T-helper 17 cell (primary cell): Measurements from ENCODE around the gene NOL8. TPM values are rescaled to one million over a fixed set of nuclear protein-coding genes. Genes with fewer than 3 reads are reported as not detected.
A peak's percentile ranks its signal among the peaks of the same experiment; 100 is the strongest.

Experiments
- ATAC-seq: fragments of 150-1000 bp; cut with Tn5 transposase; 2 replicates; pipeline ENCODE4 v1.10.0; 2021; ENCODE audit warnings: mild to moderate bottlenecking, moderate library complexity
- DNase-seq, 3 donors: peaks; one replicate each; pipeline versions ENCODE4 v3.0.0 to v3.0.0-alpha.2; 2020 to 2021
- H3K9me3 ChIP-seq: one replicate; pipeline ENCODE4 v1.7.0; 2013; ENCODE audit warnings: low read length, mild to moderate bottlenecking; ENCODE audit not compliant: control insufficient read depth, poor library complexity, severe bottlenecking
- H3K27ac Mint-ChIP-seq: one replicate; pipeline ENCODE4 v1.8.0; 2022; ENCODE audit warnings: mild to moderate bottlenecking, moderate library complexity, mixed read lengths
- H3K27me3 Mint-ChIP-seq: one replicate; pipeline ENCODE4 v1.8.0; 2022; ENCODE audit warnings: mixed read lengths
- H3K36me3 Mint-ChIP-seq: one replicate; pipeline ENCODE4 v1.8.0; 2022; ENCODE audit warnings: low read depth, mixed read lengths
- H3K4me1 Mint-ChIP-seq: one replicate; pipeline ENCODE4 v1.8.0; 2022; ENCODE audit warnings: mild to moderate bottlenecking, mixed read lengths
- H3K4me3 Mint-ChIP-seq: one replicate; pipeline ENCODE4 v1.8.0; 2022; ENCODE audit warnings: mild to moderate bottlenecking, moderate library complexity, mixed read lengths
- total RNA-seq, 4 donors: library from RNA in 2 of 4; stranded (reverse) in 2 of 4; gene quantifications; one replicate each; pipeline ENCODE4 v1.2.3 and lab custom pipeline; 2022 to 2026

Gene NOL8
- total RNA-seq, 2 donors from 2014 or later: 61.0 to 61.1 TPM

DNA sequence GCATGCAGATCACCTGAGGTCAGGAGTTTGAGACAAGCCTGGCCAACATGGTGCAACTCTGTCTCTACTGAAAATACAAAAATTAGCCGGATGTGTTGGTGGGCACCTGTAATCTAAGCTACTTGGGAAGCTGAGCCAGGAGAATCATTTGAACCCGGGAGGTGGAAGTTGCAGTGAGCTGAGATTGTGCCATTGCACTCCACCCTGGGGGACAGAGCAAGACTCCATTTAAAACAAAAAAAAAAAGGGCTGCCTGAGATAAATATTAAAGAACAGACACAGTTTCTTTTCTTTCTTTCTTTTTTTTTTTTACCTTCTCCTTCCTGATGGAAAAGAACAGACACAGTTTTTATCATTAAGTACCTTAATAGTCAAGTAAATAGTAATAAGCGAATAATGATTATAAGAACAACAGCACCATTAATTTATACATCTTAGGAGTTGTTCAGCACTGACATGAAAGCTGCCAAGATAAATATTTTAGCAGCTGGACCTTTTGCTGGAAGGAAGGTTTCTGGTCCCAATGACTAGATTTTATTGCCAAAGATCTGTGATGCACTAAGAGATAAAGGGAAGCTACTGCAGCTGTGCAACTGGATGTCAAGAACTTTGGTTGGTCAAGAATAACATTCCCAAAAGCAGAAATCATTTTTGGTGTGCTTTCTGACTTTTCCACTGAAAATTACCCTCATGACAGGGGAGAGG, 7.6 kb upstream of the NOL8 start:
- no peaks in the 10 kb centered on the region for H3K9me3 ChIP-seq
- ATAC-seq: no peak
- Mint-ChIP-seq H3K4me3 (no peak overlapping the region), H3K27ac (no peak overlapping the region), H3K27me3 (no peaks in the 10 kb centered on the region), H3K4me1 (no peaks in the 10 kb centered on the region), H3K36me3 (no peaks in the 10 kb centered on the region)
- DNase-seq: no peak

GRCh38 chr9:92328225-92328624, 3.1 kb upstream of the NOL8 start:
- Mint-ChIP-seq H3K27ac (peak overlapping the region; percentile 21), H3K27me3 (no peaks in the 10 kb centered on the region), H3K4me3 (no peak overlapping the region), H3K36me3 (peaks cover 5% of the 10 kb centered on the region), H3K4me1 (peaks cover 26% of the 10 kb centered on the region)
- no peaks in the 10 kb centered on the region for H3K9me3 ChIP-seq
- no peak for ATAC-seq
- DNase-seq: no peak

GRCh38 chr9:92327283-92327850, 2.2 kb upstream of the NOL8 start:
- H3K27ac Mint-ChIP-seq: peak overlapping the region; percentile 21

DNA sequence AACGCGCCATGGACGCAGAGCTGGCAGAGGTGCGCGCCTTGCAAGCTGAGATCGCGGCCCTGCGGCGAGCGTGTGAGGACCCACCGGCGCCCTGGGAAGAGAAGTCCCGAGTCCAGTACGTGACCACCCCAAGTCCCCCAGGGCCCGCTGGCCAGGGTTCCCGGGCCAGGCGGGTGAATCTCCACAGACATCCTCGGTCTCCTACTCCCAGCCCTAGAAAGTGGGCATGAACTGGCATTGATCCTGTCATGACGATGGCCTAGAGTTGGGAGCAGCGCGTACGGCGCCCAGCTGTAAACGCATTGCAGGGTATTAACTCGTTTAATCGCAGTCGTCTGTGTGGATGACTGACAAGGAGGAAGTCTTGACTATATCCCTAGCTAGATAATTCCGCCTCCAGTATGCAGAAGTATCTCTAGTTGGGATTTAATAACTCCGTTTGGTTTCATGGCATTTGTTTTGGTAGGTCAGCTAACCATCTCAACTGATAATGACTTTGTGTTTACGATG, 896 bp upstream of the NOL8 start:
- no peak for DNase-seq

More at GRCh38 chr9:92327283-92327850, 2.2 kb upstream of the NOL8 start:
- Mint-ChIP-seq H3K27me3 (no peaks in the 10 kb centered on the region), H3K36me3 (peaks cover 5% of the 10 kb centered on the region), H3K4me1 (peaks cover 28% of the 10 kb centered on the region), H3K4me3 (peak overlapping the region; percentile 99)
- DNase-seq (no peak), ATAC-seq (no peak)
- no peaks in the 10 kb centered on the region for H3K9me3 ChIP-seq

DNA sequence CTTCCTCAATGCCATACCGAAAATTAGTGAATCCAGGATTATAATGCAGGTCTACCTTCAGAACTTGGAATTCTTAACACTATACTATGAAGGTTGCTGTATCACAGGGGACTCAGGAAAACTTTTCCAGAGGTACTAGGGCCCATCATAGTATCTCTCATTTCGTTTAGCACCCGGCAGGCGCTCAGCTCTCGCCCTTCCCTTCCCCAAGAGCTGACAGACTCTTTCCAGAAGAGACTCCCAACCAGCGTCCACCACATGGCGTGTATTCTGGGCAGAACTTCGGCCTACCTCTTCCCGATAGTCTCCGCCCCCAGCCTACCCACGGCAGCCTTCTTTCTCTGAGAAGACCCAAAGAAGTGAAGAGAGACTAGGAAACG, 271 bp downstream of the NOL8 start:
- no peak for DNase-seq
- ATAC-seq: peak; percentile 15
- Mint-ChIP-seq H3K36me3 (peaks cover 8% of the 10 kb centered on the region), H3K4me3 (peak overlapping the region; percentile 99), H3K27me3 (no peaks in the 10 kb centered on the region), H3K4me1 (peaks cover 28% of the 10 kb centered on the region), H3K27ac (peak overlapping the region; percentile 100)
- no peaks in the 10 kb centered on the region for H3K9me3 ChIP-seq

More for the DNA sequence above, 896 bp upstream of the NOL8 start:
- no peaks in the 10 kb centered on the region for H3K9me3 ChIP-seq
- Mint-ChIP-seq H3K36me3 (peaks cover 5% of the 10 kb centered on the region), H3K27ac (peak overlapping the region; percentile 100), H3K27me3 (no peaks in the 10 kb centered on the region), H3K4me1 (peaks cover 28% of the 10 kb centered on the region), H3K4me3 (peak overlapping the region; percentile 99)
- ATAC-seq: no peak

DNA sequence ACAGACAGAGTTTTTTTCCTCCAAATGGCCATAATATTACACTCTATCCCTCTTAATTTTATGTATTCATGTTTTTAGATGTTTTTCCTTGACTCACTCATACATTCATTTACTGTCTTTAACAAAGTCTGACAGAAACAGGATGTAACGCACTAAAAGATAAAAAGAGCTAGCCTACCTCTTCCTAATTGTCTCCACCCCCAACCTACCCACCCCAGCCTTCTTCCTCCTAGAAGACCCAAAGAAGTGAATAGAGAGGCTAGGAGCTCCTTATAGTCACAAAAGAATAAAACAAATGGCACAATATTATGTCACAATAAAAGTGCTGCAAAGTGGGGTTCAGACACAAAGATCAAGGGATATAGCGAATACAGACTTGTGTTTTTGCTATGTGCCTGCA, 719 bp downstream of the NOL8 start:
- Mint-ChIP-seq H3K4me3 (peak overlapping the region; percentile 99), H3K27me3 (no peaks in the 10 kb centered on the region), H3K36me3 (peaks cover 9% of the 10 kb centered on the region), H3K27ac (peak overlapping the region; percentile 100), H3K4me1 (peaks cover 28% of the 10 kb centered on the region)
- ATAC-seq (no peak), DNase-seq (no peak)
- no peaks in the 10 kb centered on the region for H3K9me3 ChIP-seq

DNA sequence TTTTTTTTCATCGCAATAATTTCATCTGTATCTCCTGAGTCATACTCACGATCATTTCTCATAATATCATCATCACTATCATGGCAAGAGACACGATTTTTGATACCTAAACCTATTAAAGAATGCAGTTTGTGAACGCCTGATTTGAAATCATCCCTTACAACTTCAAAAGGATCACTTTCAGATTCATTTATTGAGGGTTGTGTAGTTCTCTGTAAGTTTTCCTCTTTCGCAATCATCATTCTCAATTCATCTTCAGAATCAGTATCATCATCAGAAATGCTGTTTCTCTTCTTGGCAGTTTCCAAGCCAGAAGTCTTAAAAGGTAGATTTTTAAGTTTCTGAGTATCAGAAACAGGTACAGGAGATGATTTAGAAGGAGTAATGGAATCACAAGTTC, 9.7 kb downstream of the NOL8 start:
- Mint-ChIP-seq H3K4me1 (peaks cover 23% of the 10 kb centered on the region), H3K36me3 (peaks cover 10% of the 10 kb centered on the region), H3K27me3 (no peaks in the 10 kb centered on the region), H3K27ac (peak overlapping the region; percentile 65), H3K4me3 (no peak overlapping the region)
- DNase-seq (no peak), ATAC-seq (no peak)
- no peaks in the 10 kb centered on the region for H3K9me3 ChIP-seq

GRCh38 chr9:92313624-92314012, 11.5 kb downstream of the NOL8 start:
- H3K27ac Mint-ChIP-seq: peak overlapping the region; percentile 65
- no peak for ATAC-seq
- H3K36me3 Mint-ChIP-seq: peaks cover 18% of the 10 kb centered on the region

GRCh38 chr9:92312887-92313623, 12.1 kb downstream of the NOL8 start:
- peaks cover 22% of the 10 kb centered on the region for H3K36me3 Mint-ChIP-seq
- H3K27ac Mint-ChIP-seq: peak overlapping the region; percentile 65
- no peaks in the 10 kb centered on the region for H3K27me3 Mint-ChIP-seq
- H3K9me3 ChIP-seq: no peaks in the 10 kb centered on the region
- DNase-seq: no peak
- no peak overlapping the region for H3K4me3 Mint-ChIP-seq
- H3K4me1 Mint-ChIP-seq: peaks cover 27% of the 10 kb centered on the region
- ATAC-seq: no peak

More at GRCh38 chr9:92313624-92314012, 11.5 kb downstream of the NOL8 start:
- Mint-ChIP-seq H3K27me3 (no peaks in the 10 kb centered on the region), H3K4me3 (no peak overlapping the region), H3K4me1 (peaks cover 25% of the 10 kb centered on the region)
- no peak for DNase-seq
- H3K9me3 ChIP-seq: no peaks in the 10 kb centered on the region

DNA sequence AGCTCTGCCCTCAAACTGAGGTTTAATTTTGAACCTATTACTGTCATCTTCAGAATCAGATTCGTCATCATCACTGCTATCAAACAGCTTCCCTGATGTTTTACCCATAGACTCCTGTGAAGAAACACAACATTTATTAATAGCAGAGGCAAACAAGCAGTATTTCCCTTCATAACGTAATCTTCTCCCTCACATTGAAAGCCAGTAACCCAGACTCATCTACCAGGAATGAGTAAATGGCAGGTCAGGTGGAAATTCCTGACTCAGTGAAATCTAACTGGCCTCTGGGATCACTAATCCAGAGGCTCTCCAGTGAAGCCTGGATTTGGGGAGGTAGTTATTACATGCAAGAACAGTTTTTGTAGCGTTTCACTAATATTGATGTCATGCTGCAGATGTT, 14.6 kb downstream of the NOL8 start:
- H3K27me3 Mint-ChIP-seq: no peaks in the 10 kb centered on the region
- peaks cover 22% of the 10 kb centered on the region for H3K36me3 Mint-ChIP-seq
- H3K4me3 Mint-ChIP-seq: no peak overlapping the region
- peaks cover 29% of the 10 kb centered on the region for H3K4me1 Mint-ChIP-seq
- no peak for DNase-seq
- ATAC-seq: no peak
- H3K27ac Mint-ChIP-seq: no peak overlapping the region
- no peaks in the 10 kb centered on the region for H3K9me3 ChIP-seq

DNA sequence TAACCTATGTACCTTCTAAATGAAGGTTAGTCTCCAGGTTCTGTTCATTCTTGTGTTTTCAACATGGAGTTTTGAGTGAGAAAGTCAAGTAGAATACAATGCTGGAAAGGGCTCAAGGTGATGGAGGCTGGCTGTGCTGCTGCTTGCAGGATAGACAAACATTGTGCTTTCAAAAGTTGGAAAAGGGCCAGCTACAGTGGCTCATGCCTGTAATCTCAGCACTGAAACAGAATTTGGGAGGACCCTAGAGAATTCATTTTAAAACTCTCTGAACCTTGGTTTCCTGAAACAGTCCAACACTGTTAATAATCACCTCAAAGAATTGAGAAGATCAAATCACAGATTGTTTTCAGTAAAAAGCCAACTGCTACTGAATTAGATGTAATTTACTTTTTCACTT, 16.3 kb downstream of the NOL8 start:
- Mint-ChIP-seq H3K27ac (peak overlapping the region; percentile 83), H3K36me3 (peaks cover 22% of the 10 kb centered on the region)
- no peak for ATAC-seq

GRCh38 chr9:92300936-92301335, 24.2 kb downstream of the NOL8 start:
- H3K9me3 ChIP-seq: no peaks in the 10 kb centered on the region
- no peak overlapping the region for H3K4me3 Mint-ChIP-seq
- H3K27ac Mint-ChIP-seq: no peak overlapping the region
- DNase-seq (no peak), ATAC-seq (no peak)
- H3K4me1 Mint-ChIP-seq: peaks cover 11% of the 10 kb centered on the region
- H3K27me3 Mint-ChIP-seq: no peaks in the 10 kb centered on the region
- H3K36me3 Mint-ChIP-seq: peaks cover 9% of the 10 kb centered on the region

More for the DNA sequence above, 16.3 kb downstream of the NOL8 start:
- no peak for DNase-seq
- Mint-ChIP-seq H3K4me1 (peaks cover 26% of the 10 kb centered on the region), H3K4me3 (no peak overlapping the region), H3K27me3 (no peaks in the 10 kb centered on the region)
- H3K9me3 ChIP-seq: no peaks in the 10 kb centered on the region

GRCh38 chr9:92299116-92299515, 26.0 kb downstream of the NOL8 start:
- H3K27me3 Mint-ChIP-seq: no peaks in the 10 kb centered on the region
- no peaks in the 10 kb centered on the region for H3K9me3 ChIP-seq
- peaks cover 23% of the 10 kb centered on the region for H3K4me1 Mint-ChIP-seq
- H3K36me3 Mint-ChIP-seq: peaks cover 6% of the 10 kb centered on the region
- ATAC-seq (peak; percentile 36), DNase-seq (no peak)
- no peak overlapping the region for H3K27ac Mint-ChIP-seq
- peak overlapping the region; percentile 22 for H3K4me3 Mint-ChIP-seq
